HG02943 (cell line): ENCODE data around the gene PRR5L.
"Not testable (repeated sequence)": the region's sequence is repeated elsewhere in the genome, so short reads cannot be mapped to it uniquely, and the experiment has no call there.

Source experiments
- ATAC-seq: cut with Tn5 transposase; IDR thresholded peaks from one replicate; pipeline ENCODE4 v1.9.1; 2021; ENCODE audit warnings: mild to moderate bottlenecking, low read depth, moderate library complexity; ENCODE audit not compliant: unreplicated experiment

The PRR5L gene

DNA sequence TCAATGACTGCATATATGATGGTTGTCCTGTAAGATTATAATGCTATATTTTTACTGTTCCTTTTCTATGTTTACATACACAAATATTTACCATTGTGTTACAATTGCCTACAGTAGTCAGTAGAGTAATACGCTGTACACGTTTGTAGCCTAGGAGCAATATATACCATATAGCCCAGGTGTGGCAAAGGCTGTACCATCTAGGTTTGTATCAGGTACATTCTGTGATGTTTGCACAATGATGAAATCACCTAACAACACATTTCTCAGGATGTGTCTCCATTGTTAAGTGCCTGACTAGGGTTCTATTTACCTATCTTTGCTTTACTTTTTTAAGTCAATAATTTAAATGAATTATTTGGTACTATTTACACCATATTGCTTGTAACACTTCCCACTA, 21.9 kb downstream of the PRR5L start:
- ATAC-seq, result no peak

DNA sequence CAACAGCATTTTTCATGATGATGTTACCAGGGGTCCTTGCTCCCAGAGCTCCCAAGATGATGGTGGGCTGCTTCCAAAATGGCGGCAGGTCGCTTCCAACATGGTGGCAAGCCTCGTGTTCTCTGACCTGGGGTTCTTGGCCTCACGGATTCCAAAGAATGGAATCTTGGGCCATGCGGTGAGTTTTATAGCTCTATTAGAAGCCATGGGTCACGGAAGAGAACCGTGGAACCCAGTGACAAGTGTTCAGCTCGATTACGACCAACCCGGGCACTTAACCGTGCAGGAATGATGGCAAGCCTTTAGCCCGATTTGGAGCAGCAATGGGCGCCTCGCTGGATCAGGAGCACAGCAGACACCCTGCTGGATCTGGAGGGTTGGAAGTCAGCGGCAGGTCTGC, 28.9 kb downstream of the PRR5L start:
- not testable (repeated sequence) for ATAC-seq

GRCh38 chr11:36325403-36325802, 29.3 kb downstream of the PRR5L start:
- ATAC-seq, result not testable (repeated sequence)

GRCh38 chr11:36326524-36327419, 30.7 kb downstream of the PRR5L start:
- ATAC-seq, result no peak

DNA sequence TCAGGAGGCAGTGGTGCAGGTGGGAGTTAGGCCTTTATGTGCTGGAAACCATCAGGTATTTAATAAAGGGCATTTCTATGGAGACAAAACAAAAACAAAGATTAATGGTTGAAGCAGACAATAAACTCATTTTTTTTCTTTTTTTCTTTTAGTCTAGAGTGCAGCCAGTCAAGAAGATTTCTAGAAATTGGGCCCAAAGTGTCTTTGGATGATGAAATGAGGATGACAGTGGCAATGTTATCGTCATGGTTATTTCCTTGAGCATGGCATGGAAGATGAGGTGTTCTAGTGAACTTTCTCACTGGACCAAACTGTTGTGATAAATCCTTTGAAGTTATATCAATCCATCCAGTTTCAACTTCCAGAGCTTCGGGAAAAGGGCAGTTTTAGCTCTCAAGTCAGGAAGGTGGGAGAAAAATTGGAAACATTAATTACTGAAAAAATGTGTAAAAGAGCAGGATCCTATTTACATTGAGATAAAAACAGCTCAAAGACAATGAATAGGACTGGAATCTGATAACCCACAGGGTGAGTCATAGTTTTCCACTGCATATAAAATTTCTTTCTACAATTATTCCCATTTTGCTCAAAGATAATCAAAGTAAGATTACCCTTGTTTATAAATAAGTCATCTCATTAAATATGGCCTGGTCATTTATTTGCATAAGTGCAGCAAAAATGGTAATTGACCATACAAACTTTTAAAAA, 33.0 kb downstream of the PRR5L start:
- ATAC-seq, result no peak

DNA sequence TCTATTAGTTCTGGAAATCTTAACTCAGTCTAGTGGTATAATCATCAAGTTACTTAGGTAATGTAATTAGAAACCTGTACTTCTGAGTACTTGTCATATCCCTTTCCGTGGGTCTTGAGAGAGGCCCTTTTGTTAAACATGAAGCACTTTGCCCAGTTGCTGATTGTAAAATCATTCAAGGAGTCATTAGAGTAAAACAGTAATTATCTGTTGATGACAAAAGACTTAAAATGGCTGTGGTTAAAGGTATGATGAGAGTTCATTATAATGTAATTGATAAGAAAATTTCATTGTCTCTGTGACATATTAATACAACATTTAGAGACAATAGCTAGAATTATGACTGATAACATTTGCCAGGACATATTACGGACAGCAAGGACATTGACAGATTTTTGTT, 34.3 kb downstream of the PRR5L start:
- ATAC-seq, result no peak

GRCh38 chr11:36333468-36333867, 37.4 kb downstream of the PRR5L start:
- no peak for ATAC-seq

DNA sequence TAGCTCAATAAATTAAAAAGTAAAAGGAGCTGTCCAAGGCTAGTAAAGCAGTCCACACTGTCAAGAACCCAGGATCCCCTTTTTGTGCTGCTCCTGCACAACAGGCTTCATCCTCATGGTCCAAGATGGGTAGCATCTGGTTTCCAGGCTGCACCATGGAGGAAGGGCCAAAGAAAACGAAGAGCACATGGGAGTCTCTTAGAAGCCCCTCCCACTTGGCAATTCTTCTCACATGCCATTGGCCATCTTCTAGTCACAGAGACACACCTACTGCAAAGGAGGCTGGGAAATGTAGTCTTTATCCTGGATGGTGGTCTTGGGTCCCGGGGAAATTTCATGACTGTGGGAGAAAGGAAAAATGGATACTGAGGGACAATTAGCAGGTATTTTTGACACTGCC, 37.8 kb downstream of the PRR5L start:
- ATAC-seq, result no peak

DNA sequence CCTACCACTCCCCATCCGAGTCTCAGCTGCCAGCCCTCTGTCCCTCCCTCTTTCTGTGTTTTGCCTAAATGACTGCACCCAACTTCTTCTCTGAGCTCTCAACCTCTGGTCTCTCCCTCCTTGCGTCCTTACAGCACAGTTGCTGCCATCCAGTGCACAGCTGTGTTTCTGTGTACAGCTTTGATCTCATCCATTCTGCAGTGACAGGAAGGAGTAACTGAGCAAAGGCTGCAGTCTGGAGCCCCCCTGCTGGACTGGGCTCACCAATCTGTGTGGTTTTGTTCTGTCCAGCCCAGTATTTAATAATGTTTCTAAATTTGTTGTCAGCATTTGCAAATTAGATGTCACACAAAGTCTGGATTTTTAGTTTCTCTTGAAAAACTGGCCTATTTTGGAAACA, 43.8 kb downstream of the PRR5L start:
- ATAC-seq, result no peak

- ATAC-seq, result no peak
Measured at GRCh38 chr11:36340897-36341296, 44.8 kb downstream of the PRR5L start.

- no peak for ATAC-seq
Measured at GRCh38 chr11:36341915-36342314, 45.8 kb downstream of the PRR5L start.

DNA sequence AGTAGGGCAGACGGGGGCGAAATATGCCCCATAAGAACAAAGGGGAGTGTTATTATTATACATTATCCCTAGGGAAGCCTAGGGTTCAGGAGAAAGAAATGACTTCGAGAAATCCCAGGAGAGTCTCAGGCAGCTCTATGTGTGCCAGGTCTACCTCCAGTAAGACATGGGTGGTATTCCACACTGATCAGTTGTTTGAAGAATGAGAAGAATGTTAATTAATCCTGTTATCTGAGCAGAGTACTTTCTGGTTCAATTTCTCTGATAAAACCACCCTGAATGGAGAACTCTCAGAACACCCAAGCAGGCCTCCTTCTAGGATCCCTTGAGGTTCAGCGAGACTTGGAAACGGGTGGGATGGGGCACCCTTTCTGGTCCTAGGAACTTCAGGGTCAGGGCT, 46.2 kb downstream of the PRR5L start:
- no peak for ATAC-seq

DNA sequence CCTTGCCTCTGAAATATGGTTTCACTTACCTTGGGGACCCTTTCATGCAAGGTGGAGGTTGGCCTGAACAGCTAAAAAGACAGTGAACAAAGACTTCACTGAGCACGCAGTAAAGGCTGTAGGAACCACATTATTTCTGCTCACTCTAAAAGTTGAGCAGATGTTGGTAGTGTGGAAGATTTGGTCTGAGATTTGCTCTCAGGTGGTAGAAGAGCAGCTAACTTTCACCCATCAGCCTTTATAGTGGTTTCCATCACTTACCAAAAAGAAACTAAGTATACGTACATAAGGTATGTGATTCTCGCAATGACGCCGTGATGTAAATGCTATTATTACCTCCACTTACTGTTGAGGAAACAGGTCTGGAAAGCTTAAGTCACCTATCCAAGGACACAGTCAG, 47.3 kb downstream of the PRR5L start:
- no peak for ATAC-seq

DNA sequence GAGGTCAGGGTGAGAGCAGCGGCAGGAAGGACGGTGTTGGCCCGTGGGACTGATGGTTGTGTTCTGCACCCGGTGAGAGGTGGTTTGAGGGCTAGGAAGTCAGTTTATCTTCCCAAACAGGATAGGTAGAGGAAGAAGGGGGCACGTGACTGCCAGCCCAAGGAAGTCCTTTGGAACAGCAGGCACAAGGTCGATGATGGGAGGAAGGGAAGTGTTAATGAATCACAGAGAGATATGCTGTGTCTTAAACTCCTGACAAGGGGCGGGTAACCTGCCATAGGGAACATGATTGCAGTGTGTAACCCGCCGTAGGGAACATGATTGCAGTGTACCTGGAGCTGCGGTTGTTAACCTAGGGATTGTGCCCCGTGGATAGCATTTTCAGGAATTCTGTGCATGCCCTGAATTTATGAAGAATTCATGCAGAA, 49.0 kb downstream of the PRR5L start:
- no peak for ATAC-seq

GRCh38 chr11:36345535-36346141, 49.5 kb downstream of the PRR5L start:
- ATAC-seq, result no peak

DNA sequence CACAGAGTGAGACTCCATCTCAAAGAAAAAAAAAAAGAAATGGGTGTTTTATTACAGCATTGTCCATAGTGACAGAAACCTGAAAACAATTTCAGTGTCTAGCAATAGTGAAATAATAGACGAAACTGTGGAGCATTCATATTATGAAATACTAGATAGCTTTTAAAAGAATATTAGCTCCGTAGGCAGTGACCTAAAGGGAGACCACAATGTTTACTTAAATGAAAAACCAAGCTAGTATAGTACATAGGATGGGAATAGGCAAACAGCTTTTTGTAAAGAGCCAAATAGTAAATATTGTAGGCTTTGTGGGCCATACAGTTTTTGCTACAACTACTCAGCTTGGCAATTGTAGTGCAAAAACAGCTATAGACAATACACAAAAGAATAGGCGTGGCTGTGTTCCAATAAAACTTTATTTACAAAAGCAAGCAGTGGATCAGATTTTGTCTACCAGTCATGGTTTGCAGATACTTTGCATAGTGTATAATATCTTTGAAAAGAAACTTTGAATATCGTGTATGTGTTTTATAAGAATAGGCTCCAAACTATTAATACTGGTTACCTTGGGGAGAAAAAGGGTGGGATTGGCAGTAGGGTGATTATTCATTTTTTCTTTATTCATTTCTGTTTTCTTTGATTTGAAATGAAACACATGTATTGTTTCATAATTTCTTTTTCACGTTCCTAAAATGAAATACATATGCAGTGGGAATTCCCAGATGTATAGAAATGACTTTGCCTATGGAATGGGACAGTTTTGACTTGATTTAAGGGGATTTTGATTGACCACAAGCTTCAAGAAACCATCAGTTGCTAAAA, 50.7 kb downstream of the PRR5L start:
- no peak for ATAC-seq

DNA sequence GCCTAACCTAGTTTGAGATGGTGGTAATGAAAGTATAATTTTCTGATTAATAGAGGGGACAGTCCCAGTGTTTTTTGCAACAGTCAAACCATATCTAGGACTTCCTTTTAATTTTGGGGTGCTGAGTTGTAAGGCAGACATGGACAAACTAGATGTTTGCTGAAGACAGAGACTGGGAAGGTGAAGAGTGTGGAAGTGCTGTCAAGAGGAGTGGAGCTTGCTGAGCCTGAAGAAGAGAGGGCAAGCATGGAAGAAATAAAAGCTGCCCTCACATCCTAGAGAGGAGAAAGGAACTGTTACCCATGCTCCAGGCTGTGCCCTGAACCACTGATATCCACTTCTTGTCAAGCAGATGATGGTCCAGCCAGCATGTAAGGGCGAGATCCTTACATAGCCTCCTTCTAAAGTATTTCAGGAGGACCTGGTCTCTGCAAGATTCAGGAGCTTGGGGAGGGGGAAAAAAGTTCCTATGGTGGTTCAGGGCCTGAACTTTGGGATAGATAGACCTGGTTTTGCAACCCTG, 51.4 kb downstream of the PRR5L start:
- no peak for ATAC-seq

- no peak for ATAC-seq
Measured at GRCh38 chr11:36349351-36350136, 53.5 kb downstream of the PRR5L start.

- no peak for ATAC-seq
Measured at GRCh38 chr11:36350137-36350513, 54.0 kb downstream of the PRR5L start.

DNA sequence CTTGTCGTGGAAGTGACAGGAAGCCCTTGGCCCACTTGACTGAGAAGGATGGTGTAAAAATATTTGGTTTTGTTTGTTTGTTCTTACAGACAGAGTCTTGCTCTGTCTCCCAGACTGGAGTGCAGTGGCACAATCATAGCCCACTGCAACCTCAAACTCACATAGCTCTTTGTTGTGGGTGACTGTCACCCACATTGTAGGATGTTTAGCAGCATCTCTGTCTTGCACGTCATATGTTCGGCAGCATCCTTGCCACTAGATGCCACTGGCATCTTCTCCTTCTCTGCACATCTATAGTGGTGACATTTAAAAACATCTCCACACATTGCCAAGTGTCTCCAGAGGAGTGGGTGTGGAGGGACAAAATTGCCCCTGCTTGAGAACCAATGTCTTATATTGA, 56.8 kb downstream of the PRR5L start:
- no peak for ATAC-seq
